Smooth muscle cell (in vitro differentiated cells): Measurements from ENCODE around the gene BTG1. TPM values are rescaled to one million over a fixed set of nuclear protein-coding genes. Genes with fewer than 3 reads are reported as not detected.

Source experiments
- DNase-seq: peaks from one replicate; lab custom pipeline; 2025; ENCODE audit not compliant: unreplicated experiment; lab: John Stamatoyannopoulos, UW
- H2AFZ ChIP-seq: fragments of 200-600 bp; sonication (generic); 2 replicates; pipeline ENCODE4 v1.6.0; 2016; ENCODE audit warnings: antibody characterized with exemption, low read depth, mild to moderate bottlenecking
- H3F3A ChIP-seq: fragments of 200-600 bp; sonication (generic); 2 replicates; pipeline ENCODE4 v1.6.0; 2017; ENCODE audit warnings: antibody characterized with exemption, low read depth
- H3K27ac ChIP-seq: fragments of 200-600 bp; sonication (generic); 2 replicates; pipeline ENCODE4 v1.5.1; 2016; ENCODE audit warnings: low read depth, mild to moderate bottlenecking
- H3K27me3 ChIP-seq: fragments of 200-600 bp; sonication (generic); 2 replicates; pipeline ENCODE4 v1.6.1; 2016; ENCODE audit warnings: low read depth, mild to moderate bottlenecking
- H3K36me3 ChIP-seq: fragments of 200-600 bp; sonication (generic); 2 replicates; pipeline ENCODE4 v1.5.1; 2016; ENCODE audit warnings: low read depth
- H3K4me1 ChIP-seq: fragments of 200-600 bp; sonication (generic); 2 replicates; pipeline ENCODE4 v1.5.1; 2016; ENCODE audit warnings: low read depth
- H3K4me2 ChIP-seq: fragments of 200-600 bp; sonication (generic); 2 replicates; pipeline ENCODE4 v1.6.0; 2016; ENCODE audit warnings: mild to moderate bottlenecking
- H3K4me3 ChIP-seq: fragments of 200-600 bp; sonication (generic); 2 replicates; pipeline ENCODE4 v1.5.1; 2016; ENCODE audit warnings: mild to moderate bottlenecking
- H3K79me2 ChIP-seq: fragments of 200-600 bp; sonication (generic); 2 replicates; pipeline ENCODE4 v1.6.0; 2016; ENCODE audit warnings: low read depth, mild to moderate bottlenecking
- H3K9ac ChIP-seq: fragments of 200-600 bp; sonication (generic); 2 replicates; pipeline ENCODE4 v1.6.0; 2016; ENCODE audit warnings: low read depth
- H3K9me3 ChIP-seq: fragments of 200-600 bp; sonication (generic); replicated peaks from 2 replicates; pipeline ENCODE4 v1.5.1; 2016; ENCODE audit warnings: low read depth
- H4K20me1 ChIP-seq: fragments of 200-600 bp; sonication (generic); 2 replicates; pipeline ENCODE4 v1.6.0; 2016; ENCODE audit warnings: low read depth
- CTCF ChIP-seq: fragments of 200-600 bp; sonication (generic); IDR thresholded peaks from 2 replicates; pipeline ENCODE4 v1.5.1; 2017; ENCODE audit warnings: borderline replicate concordance, mild to moderate bottlenecking, antibody characterized with exemption; ENCODE audit not compliant: insufficient read depth, poor library complexity, severe bottlenecking
- WGBS: methylation state at CpG from one replicate; pipeline ENCODE4 v1.1.7; 2016; ENCODE audit warnings: low lambda C conversion rate; 5-methylcytosine and 5-hydroxymethylcytosine counted together
- polyA plus RNA-seq: library from polyadenylated mRNA; unstranded; fragments of >200 nt; fragmentation: Nextera tagmentation; extraction: Ambion mirVana; gene quantifications from 2 replicates; pipeline ENCODE4 v1.2.1, GENCODE V29; 2016
- total RNA-seq: library from RNA; depleted of rRNA; stranded (reverse); fragments of >200 nt; gene quantifications from 2 replicates; pipeline ENCODE4 v1.2.3, GENCODE V29; 2014

Gene BTG1
- total and polyA plus RNA-seq, 2 experiments from 2014 or later: 42.1 to 70.4 TPM

GRCh38 chr12:92175961-92176360 is 30.3 kb upstream of the BTG1 start:
- H3K36me3 ChIP-seq: no peaks in the 10 kb centered on the region
- H3K9me3 ChIP-seq: no peaks in the 10 kb centered on the region
- no peak overlapping the region for H3K9ac ChIP-seq
- H3K4me2 ChIP-seq: no peak overlapping the region
- no peaks in the 10 kb centered on the region for H3K27me3 ChIP-seq
- TF ChIP-seq CTCF: no peak
- no peak overlapping the region for H3K27ac ChIP-seq
- H3K4me1 ChIP-seq: peaks cover 13% of the 10 kb centered on the region
- H2AFZ ChIP-seq: no peak overlapping the region
- no peak for DNase-seq
- no peak overlapping the region for H3K4me3 ChIP-seq
- no peaks in the 10 kb centered on the region for H3F3A ChIP-seq
- WGBS: 82% methylated on average over 3 of the region's 3 CpGs
- no peaks in the 10 kb centered on the region for H3K79me2 ChIP-seq
- H4K20me1 ChIP-seq: no peaks in the 10 kb centered on the region

- TF ChIP-seq CTCF: no peak
- H3K9ac ChIP-seq: no peak overlapping the region
- H3K4me2 ChIP-seq: no peak overlapping the region
Measured at GRCh38 chr12:92170050-92170449, 24.4 kb upstream of the BTG1 start.

GRCh38 chr12:92167075-92167474 is 21.4 kb upstream of the BTG1 start:
- Histone ChIP-seq H3K36me3 (no peaks in the 10 kb centered on the region), H3K79me2 (no peaks in the 10 kb centered on the region), H4K20me1 (no peaks in the 10 kb centered on the region), H3K4me2 (no peak overlapping the region), H2AFZ (no peak overlapping the region), H3F3A (no peaks in the 10 kb centered on the region), H3K9me3 (no peaks in the 10 kb centered on the region), H3K4me1 (peaks cover 7% of the 10 kb centered on the region), H3K27me3 (no peaks in the 10 kb centered on the region), H3K27ac (no peak overlapping the region), H3K9ac (no peak overlapping the region), H3K4me3 (no peak overlapping the region)
- TF ChIP-seq CTCF: no peak
- 93% methylated on average over 2 of the region's 2 CpGs for WGBS
- DNase-seq: no peak

More at GRCh38 chr12:92170050-92170449, 24.4 kb upstream of the BTG1 start:
- no peaks in the 10 kb centered on the region for H3K36me3 ChIP-seq
- DNase-seq: no peak
- no peak overlapping the region for H3K27ac ChIP-seq
- H3K9me3 ChIP-seq: no peaks in the 10 kb centered on the region
- no peaks in the 10 kb centered on the region for H3F3A ChIP-seq
- peaks cover under 1% of the 10 kb centered on the region for H3K4me1 ChIP-seq
- no peak overlapping the region for H3K4me3 ChIP-seq
- H2AFZ ChIP-seq: peak overlapping the region; percentile 44
- no peaks in the 10 kb centered on the region for H3K27me3 ChIP-seq
- no peaks in the 10 kb centered on the region for H3K79me2 ChIP-seq
- no peaks in the 10 kb centered on the region for H4K20me1 ChIP-seq

- Histone ChIP-seq H3K9ac (no peak overlapping the region), H4K20me1 (no peaks in the 10 kb centered on the region), H3K4me1 (peaks cover 7% of the 10 kb centered on the region), H3K79me2 (no peaks in the 10 kb centered on the region), H3K27ac (no peak overlapping the region), H3K9me3 (no peaks in the 10 kb centered on the region), H3F3A (no peaks in the 10 kb centered on the region), H2AFZ (no peak overlapping the region), H3K36me3 (no peaks in the 10 kb centered on the region), H3K4me3 (no peak overlapping the region), H3K27me3 (no peaks in the 10 kb centered on the region), H3K4me2 (no peak overlapping the region)
- WGBS: 91% methylated on average over 1 of the region's 1 CpG
- no peak for DNase-seq
- TF ChIP-seq CTCF: no peak
Measured at GRCh38 chr12:92164712-92165111, 19.1 kb upstream of the BTG1 start.
